H1 (cell line): ENCODE measurements around the gene EIPR1. TPM values are rescaled to one million over a fixed set of nuclear protein-coding genes. Genes with fewer than 3 reads are reported as not detected.

Experiments used
- CTCF ChIA-PET: fragments of 300-600 bp; sonication (Branson Sonifier 250); formaldehyde crosslinking; loops from one replicate; lab custom pipeline; 2021; ENCODE audit not compliant: partially characterized antibody; lab: Charles Lee
- POLR2A ChIA-PET: fragments of 300-600 bp; sonication (Branson Sonifier 250); formaldehyde crosslinking; loops from one replicate; lab custom pipeline; 2021; ENCODE audit warnings: inconsistent platforms; ENCODE audit not compliant: partially characterized antibody; lab: Charles Lee
- DNase-seq, 2 experiments: peaks; one replicate each; pipeline versions ENCODE4 v3.0.0 to v3.0.0-alpha.2; 2010 to 2022; ENCODE audit warnings: low spot score in 2 of 2, low read depth in 1 of 2, mixed read lengths in 1 of 2
- FAIRE-seq: peaks from 2 replicates; lab custom pipeline; 2011; peaks lifted over from hg19 to GRCh38; lab: Jason Lieb, UNC
- H2AFZ ChIP-seq: 2 replicates; pipeline ENCODE4 v1.8.1; 2012; ENCODE audit warnings: low read length, inconsistent platforms
- H2AK5ac ChIP-seq: 2 replicates; pipeline ENCODE4 v1.6.1; 2013; ENCODE audit warnings: low read depth, low read length
- H2BK120ac ChIP-seq: replicated peaks from 2 replicates; pipeline ENCODE3; 2013; ENCODE audit warnings: low read depth, low read length, inconsistent platforms
- H2BK12ac ChIP-seq: 2 replicates; pipeline ENCODE4 v1.6.1; 2013; ENCODE audit warnings: low read depth, low read length
- H2BK15ac ChIP-seq: 2 replicates; pipeline ENCODE4 v1.6.1; 2013; ENCODE audit warnings: low read length
- H2BK20ac ChIP-seq: 2 replicates; pipeline ENCODE4 v1.6.1; 2013; ENCODE audit warnings: low read length
- H2BK5ac ChIP-seq: 2 replicates; pipeline ENCODE4 v1.6.1; 2013; ENCODE audit warnings: low read depth, low read length
- H3K14ac ChIP-seq: 2 replicates; pipeline ENCODE4 v1.6.1; 2013; ENCODE audit warnings: inconsistent platforms; ENCODE audit not compliant: insufficient read length
- H3K18ac ChIP-seq: 2 replicates; pipeline ENCODE4 v1.6.1; 2013; ENCODE audit warnings: low read length; ENCODE audit errors: extremely low read depth
- H3K23ac ChIP-seq: 2 replicates; pipeline ENCODE4 v1.6.1; 2013; ENCODE audit warnings: inconsistent platforms; ENCODE audit not compliant: insufficient read length
- H3K23me2 ChIP-seq: 2 replicates; pipeline ENCODE4 v1.6.1; 2013; ENCODE audit warnings: low read depth, low read length
- H3K27ac ChIP-seq: 2 replicates; pipeline ENCODE4 v1.6.1; 2011; ENCODE audit warnings: low read depth, low read length, inconsistent platforms
- H3K27me3 ChIP-seq, 4 experiments: replicated peaks in 1 of 4; 1 replicate in 1 of 4; 2 replicates in 3 of 4; pipeline versions ENCODE4 v1.6.1 to v1.8.1; 2011 to 2013; ENCODE audit warnings: low read length in 3 of 4, mild to moderate bottlenecking in 3 of 4, inconsistent platforms in 2 of 4, mixed read lengths in 2 of 4, moderate library complexity in 1 of 4; ENCODE audit not compliant: control insufficient read depth in 3 of 4, insufficient read depth in 3 of 4; ENCODE audit errors: extremely low read depth in 1 of 4
- H3K36me3 ChIP-seq, 4 experiments: 2 replicates each; pipeline versions ENCODE4 v1.6.1 to v1.8.1; 2011 to 2013; ENCODE audit warnings: mild to moderate bottlenecking in 4 of 4, low read length in 3 of 4, moderate library complexity in 2 of 4, control low read depth in 1 of 4, inconsistent platforms in 1 of 4; ENCODE audit not compliant: insufficient read depth in 4 of 4, control insufficient read depth in 2 of 4
- H3K4ac ChIP-seq: replicated peaks from 2 replicates; pipeline ENCODE3; 2013; ENCODE audit warnings: low read length, low read depth, mixed read lengths, inconsistent platforms; ENCODE audit not compliant: insufficient read length
- H3K4me1 ChIP-seq, 4 experiments: replicated peaks in 1 of 4; 1 replicate in 1 of 4; 2 replicates in 3 of 4; pipeline versions ENCODE4 v1.6.1 to v1.8.1; 2011 to 2013; ENCODE audit warnings: low read length in 3 of 4, inconsistent platforms in 2 of 4, mixed read lengths in 1 of 4; ENCODE audit not compliant: insufficient read depth in 4 of 4, control insufficient read depth in 3 of 4
- H3K4me2 ChIP-seq, 2 experiments: 2 replicates each; pipeline versions ENCODE4 v1.6.1 to v1.8.1; 2011 to 2013; ENCODE audit warnings: low read depth in 2 of 2, low read length in 2 of 2, control low read depth in 1 of 2, inconsistent platforms in 1 of 2, mild to moderate bottlenecking in 1 of 2; ENCODE audit not compliant: insufficient read depth in 1 of 2
- H3K4me3 ChIP-seq, 4 experiments: fragments of 200-600, 300-600 bp in 1 of 4; sonication (generic), shearing (Covaris generic), sonication (Bioruptor Twin) in 1 of 4; 2 replicates each; pipeline versions ENCODE4 v1.5.1 to v1.8.1; 2011 to 2016; ENCODE audit warnings: low read length in 4 of 4, low read depth in 3 of 4, control low read depth in 2 of 4, inconsistent platforms in 2 of 4, mild to moderate bottlenecking in 2 of 4, mixed read lengths in 1 of 4, moderate library complexity in 1 of 4; ENCODE audit not compliant: insufficient read depth in 2 of 4; ENCODE audit errors: extremely low read depth in 1 of 4
- H3K56ac ChIP-seq: replicated peaks from 2 replicates; pipeline ENCODE3; 2013; ENCODE audit warnings: low read depth, mild to moderate bottlenecking, mixed read lengths, low read length, inconsistent platforms; ENCODE audit not compliant: insufficient read length
- H3K79me1 ChIP-seq: 2 replicates; pipeline ENCODE4 v1.6.1; 2013; ENCODE audit warnings: low read depth, low read length, control low read depth
- H3K79me2 ChIP-seq, 2 experiments: 2 replicates each; pipeline versions ENCODE4 v1.6.1 to v1.8.1; 2012 to 2013; ENCODE audit warnings: low read length in 2 of 2, mild to moderate bottlenecking in 2 of 2, inconsistent platforms in 1 of 2; ENCODE audit not compliant: insufficient read depth in 2 of 2, control insufficient read depth in 1 of 2
- H3K9ac ChIP-seq, 4 experiments: replicated peaks in 1 of 4; 1 replicate in 1 of 4; 2 replicates in 3 of 4; pipeline versions ENCODE4 v1.6.1 to v1.8.1; 2011 to 2013; ENCODE audit warnings: low read depth in 3 of 4, low read length in 3 of 4, control low read depth in 2 of 4, mild to moderate bottlenecking in 2 of 4, moderate library complexity in 2 of 4, inconsistent platforms in 1 of 4; ENCODE audit errors: extremely low read depth in 1 of 4
- H3K9me3 ChIP-seq, 2 experiments: 2 replicates each; pipeline versions ENCODE4 v1.6.1 to v1.8.1; 2012 to 2013; ENCODE audit warnings: mild to moderate bottlenecking in 2 of 2, moderate library complexity in 2 of 2, control low read depth in 1 of 2, inconsistent platforms in 1 of 2, low read depth in 1 of 2, low read length in 1 of 2, mixed read lengths in 1 of 2; ENCODE audit not compliant: insufficient read depth in 2 of 2
- H4K20me1 ChIP-seq, 2 experiments: replicated peaks in 1 of 2; 2 replicates each; pipeline versions ENCODE3 to v1.8.1; 2011 to 2013; ENCODE audit warnings: inconsistent platforms in 2 of 2, low read length in 2 of 2, mild to moderate bottlenecking in 1 of 2; ENCODE audit not compliant: insufficient read depth in 2 of 2, control insufficient read depth in 1 of 2
- H4K5ac ChIP-seq: 2 replicates; pipeline ENCODE4 v1.6.1; 2013; ENCODE audit warnings: low read length, low read depth, mixed read lengths, inconsistent platforms; ENCODE audit not compliant: insufficient read length
- H4K8ac ChIP-seq: 2 replicates; pipeline ENCODE4 v1.8.0; 2013; ENCODE audit warnings: mild to moderate bottlenecking, moderate library complexity, low read length, inconsistent platforms; ENCODE audit not compliant: insufficient read depth; ENCODE audit errors: extremely low read depth
- H4K91ac ChIP-seq: replicated peaks from 2 replicates; pipeline ENCODE3; 2013; ENCODE audit warnings: low read length, mixed read lengths, inconsistent platforms; ENCODE audit not compliant: insufficient read length
- BACH1 ChIP-seq: IDR thresholded peaks from 2 replicates; pipeline ENCODE4 v1.6.1; 2012; ENCODE audit warnings: low read length, improper control_type of control experiment
- CEBPB ChIP-seq: IDR thresholded peaks from 2 replicates; pipeline ENCODE4 v1.6.1; 2012; ENCODE audit warnings: low read depth, low read length
- EP300 ChIP-seq, 2 experiments: IDR thresholded peaks; 1 replicate in 1 of 2; 2 replicates in 1 of 2; pipeline ENCODE4 v1.6.1; 2011 to 2012; ENCODE audit warnings: low read depth in 2 of 2, low read length in 2 of 2, mild to moderate bottlenecking in 2 of 2, borderline replicate concordance in 1 of 2, inconsistent platforms in 1 of 2, moderate library complexity in 1 of 2
- EZH2 ChIP-seq: fragments of 200-600 bp; sonication (generic); IDR thresholded peaks from 2 replicates; pipeline ENCODE4 v1.7.1; 2012; ENCODE audit warnings: low read depth, mild to moderate bottlenecking, moderate library complexity, low read length, inconsistent platforms; ENCODE audit not compliant: severe bottlenecking
- GABPA ChIP-seq: IDR thresholded peaks from 2 replicates; pipeline ENCODE4 v1.6.1; 2011; ENCODE audit warnings: mild to moderate bottlenecking, low read length, moderate library complexity, borderline replicate concordance; ENCODE audit not compliant: insufficient read depth
- GTF2F1 ChIP-seq: IDR thresholded peaks from 2 replicates; pipeline ENCODE4 v1.6.1; 2012; ENCODE audit warnings: low read depth, low read length, improper control_type of control experiment, borderline replicate concordance
- KDM1A ChIP-seq: fragments of 200-600, 300-600 bp; sonication (generic); IDR thresholded peaks from 2 replicates; pipeline ENCODE4 v1.7.1; 2016; ENCODE audit warnings: mild to moderate bottlenecking, low read length, borderline replicate concordance
- MAFK ChIP-seq: IDR thresholded peaks from 2 replicates; pipeline ENCODE4 v1.6.1; 2012; ENCODE audit warnings: low read depth, mild to moderate bottlenecking, improper control_type of control experiment, low read length
- RAD21 ChIP-seq, 2 experiments: IDR thresholded peaks in 1 of 2; conservative IDR thresholded peaks in 1 of 2; 2 replicates each; pipeline ENCODE4 v1.6.1; 2011; ENCODE audit warnings: low read depth in 2 of 2, low read length in 2 of 2, improper control_type of control experiment in 1 of 2, inconsistent platforms in 1 of 2, mild to moderate bottlenecking in 1 of 2, moderate library complexity in 1 of 2
- SP1 ChIP-seq: IDR thresholded peaks from 2 replicates; pipeline ENCODE4 v1.6.1; 2011; ENCODE audit warnings: low read depth, low read length
- TEAD4 ChIP-seq: IDR thresholded peaks from 2 replicates; pipeline ENCODE4 v1.6.1; 2012; ENCODE audit warnings: low read depth, low read length, inconsistent platforms, mixed read lengths
- whole genome bisulfite sequencing, 2 experiments: shearing (Covaris generic) in 1 of 2; methylation state at CpG; one replicate each; pipeline versions ENCODE4 v1.1.6 to v1.1.7; 2013 to 2015; ENCODE audit warnings: low lambda C conversion rate in 2 of 2, mixed read lengths in 2 of 2, inconsistent platforms in 1 of 2, low coverage in 1 of 2, missing lambda C conversion rate in 1 of 2; ENCODE audit not compliant: insufficient replicate concordance in 2 of 2, insufficient coverage in 1 of 2, insufficient read length in 1 of 2; ENCODE audit errors: extremely low coverage in 1 of 2, missing lambda C conversion rate in 1 of 2; 5-methylcytosine and 5-hydroxymethylcytosine counted together
- polyA plus RNA-seq, 7 experiments: library from polyadenylated mRNA; depleted of rRNA in 3 of 7; stranded (reverse) in 5 of 7; unstranded in 2 of 7; fragments of >200 nt in 5 of 7; fragments of 200-250 nt in 2 of 7; gene quantifications; 1 replicate in 5 of 7; 2 replicates in 1 of 7; 4 replicates in 1 of 7; pipeline versions ENCODE4 v1.2.1 to v1.2.3, GENCODE V29; 2011 to 2013; ENCODE audit warnings: missing spikeins in 2 of 7, mixed read lengths in 2 of 7
- total RNA-seq: library from RNA; stranded (reverse); fragmentation: NEBNext Ultra II Directional; extraction: Animal tissue kit (Norgen Biotek cat#: 25700); gene quantifications from 2 replicates; pipeline ENCODE4 v1.2.1, GENCODE V29; 2021
- TF ChIP-seq, protein P1 (sequence below): IDR thresholded peaks from 2 replicates; pipeline ENCODE4 v1.6.1; 2011; ENCODE audit warnings: low read length, improper control_type of control experiment

EIPR1 gene
- total and polyA plus RNA-seq, 2 of the 8 experiments (the other 6 are each of a cell fraction or from before 2014, with no cell fraction given) = 26.3 to 56.4 TPM

DNA sequence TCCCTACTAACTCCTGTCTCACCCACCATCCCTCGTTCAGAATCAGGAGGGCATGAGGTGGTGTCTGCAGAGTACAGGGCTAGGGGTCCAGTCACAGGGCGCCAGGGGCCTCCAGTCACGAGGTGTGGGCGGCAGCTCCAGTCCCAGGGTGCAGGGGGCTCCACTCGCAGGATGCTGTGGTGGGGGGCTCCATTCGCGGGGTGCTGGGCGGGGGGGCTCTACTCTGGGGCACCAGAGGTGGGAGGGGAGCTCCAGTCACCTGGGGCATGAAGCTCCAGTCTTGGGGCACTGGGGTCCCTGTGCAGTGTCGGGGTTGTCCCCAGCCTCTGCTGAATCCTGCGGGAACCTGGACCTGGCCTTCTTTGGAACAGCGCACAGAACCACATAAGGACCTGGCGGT lies 66.0 kb downstream of the EIPR1 start:
- H3K23ac ChIP-seq = no peak overlapping the region
- H2BK120ac ChIP-seq = no peak overlapping the region
- TF ChIP-seq RAD21 (IDR thresholded peaks at IDR 0.05 in 1 of 2, conservative IDR thresholded peaks at IDR 0.05 in 1 of 2; ENCODE audit: low read depth in 2 of 2, low read length in 2 of 2) (no peak), MAFK (no peak), BACH1 (no peak), CEBPB (no peak), GTF2F1 (no peak), EP300 (IDR thresholded peaks at IDR 0.05; ENCODE audit: borderline replicate concordance in 1 of 2, low read depth in 2 of 2, low read length in 2 of 2) (no peak), TEAD4 (no peak), SP1 (no peak), GABPA (no peak), KDM1A (no peak), EZH2 (no peak)
- TF ChIP-seq, protein P1, sequence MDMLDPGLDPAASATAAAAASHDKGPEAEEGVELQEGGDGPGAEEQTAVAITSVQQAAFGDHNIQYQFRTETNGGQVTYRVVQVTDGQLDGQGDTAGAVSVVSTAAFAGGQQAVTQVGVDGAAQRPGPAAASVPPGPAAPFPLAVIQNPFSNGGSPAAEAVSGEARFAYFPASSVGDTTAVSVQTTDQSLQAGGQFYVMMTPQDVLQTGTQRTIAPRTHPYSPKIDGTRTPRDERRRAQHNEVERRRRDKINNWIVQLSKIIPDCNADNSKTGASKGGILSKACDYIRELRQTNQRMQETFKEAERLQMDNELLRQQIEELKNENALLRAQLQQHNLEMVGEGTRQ = no peak
- H2BK15ac ChIP-seq = no peak overlapping the region
- peaks cover 0 to 3% (median 0%) of the 10 kb centered on the region in 4 experiments; a peak in 2 of 7 replicates for H3K4me1 ChIP-seq
- no peak overlapping the region for H3K18ac ChIP-seq
- H3K27me3 ChIP-seq = no peaks in the 10 kb centered on the region
- no peak overlapping the region for H3K9ac ChIP-seq
- H4K5ac ChIP-seq = no peak overlapping the region
- ChIA-PET POLR2A (no interaction called here), CTCF (interaction anchor here (1.2 to 2.2 kb wide), 2 partner anchors 8 to 114 kb away, joined by 4 to 10 read pairs; no protein-coding TSS in a partner anchor)
- peaks cover 2% of the 10 kb centered on the region; the same call in 1 of the 2 replicates for H3K23me2 ChIP-seq
- H4K20me1 ChIP-seq = peaks cover 0 to 6% of the 10 kb centered on the region in 2 experiments
- H3K27ac ChIP-seq = no peak overlapping the region
- H3K56ac ChIP-seq = no peak overlapping the region
- H3K4ac ChIP-seq = no peak overlapping the region
- no peak overlapping the region for H2AFZ ChIP-seq
- H2AK5ac ChIP-seq = no peak overlapping the region
- no peak overlapping the region for H2BK20ac ChIP-seq
- H3K14ac ChIP-seq = no peak overlapping the region
- H3K4me3 ChIP-seq = no peak overlapping the region
- no peaks in the 10 kb centered on the region for H3K9me3 ChIP-seq
- DNase-seq = no peak
- H4K8ac ChIP-seq = no peak overlapping the region
- peaks cover 3% of the 10 kb centered on the region; the same call in 1 of the 2 replicates for H3K79me1 ChIP-seq
- no peaks in the 10 kb centered on the region for H3K36me3 ChIP-seq
- no peak overlapping the region for H3K4me2 ChIP-seq
- no peak overlapping the region for H2BK5ac ChIP-seq
- H4K91ac ChIP-seq = no peak overlapping the region
- WGBS, 2 experiments = 85% methylated on average over 6 of the region's 12 CpGs; no CpG with 5 or more reads in 1 of the 2 experiments
- FAIRE-seq = no peak
- H3K79me2 ChIP-seq = peaks cover 0 to 6% of the 10 kb centered on the region in 2 experiments; a peak in 2 of 4 replicates
- no peak overlapping the region for H2BK12ac ChIP-seq
